Kidney (tissue), 14 donors: Measurements from ENCODE around the gene STAP2. TPM values are rescaled to one million over a fixed set of nuclear protein-coding genes. Genes with fewer than 3 reads are reported as not detected.

ENCODE experiments used
- DNase-seq, 5 donors: peaks; one replicate each; pipeline ENCODE4 v3.0.0-alpha.2; 2013 to 2020
- FAIRE-seq: peaks from 2 replicates; lab custom pipeline; 2012; peaks lifted over from hg19 to GRCh38; lab: Jason Lieb, UNC
- H3K27ac ChIP-seq, 2 donors: one replicate each; pipeline ENCODE4 v1.7.0; 2013; ENCODE audit warnings: low read depth in 2 of 2, low read length in 2 of 2, inconsistent platforms in 1 of 2
- H3K27me3 ChIP-seq: one replicate; pipeline ENCODE4 v1.7.1; 2013; ENCODE audit warnings: low read length, inconsistent platforms; ENCODE audit not compliant: control insufficient read depth, insufficient read depth
- H3K36me3 ChIP-seq, 3 donors: one replicate each; pipeline versions ENCODE4 v1.7.0 to v1.7.1; 2013; ENCODE audit warnings: low read length in 3 of 3, control low read depth in 1 of 3, inconsistent platforms in 1 of 3; ENCODE audit not compliant: insufficient read depth in 3 of 3, control insufficient read depth in 2 of 3
- H3K4me1 ChIP-seq, 3 donors: one replicate each; pipeline versions ENCODE4 v1.7.0 to v1.7.1; 2013; ENCODE audit warnings: low read length in 3 of 3, inconsistent platforms in 1 of 3, low read depth in 1 of 3; ENCODE audit not compliant: control insufficient read depth in 2 of 3, insufficient read depth in 2 of 3
- H3K4me3 ChIP-seq, 3 donors: one replicate each; pipeline versions ENCODE4 v1.7.0 to v1.8.1; 2013; ENCODE audit warnings: low read length in 3 of 3, control low read depth in 1 of 3, inconsistent platforms in 1 of 3
- H3K9ac ChIP-seq, 3 donors: one replicate each; pipeline versions ENCODE4 v1.7.0 to v1.7.1; 2013; ENCODE audit warnings: low read length in 3 of 3, control low read depth in 1 of 3, inconsistent platforms in 1 of 3
- H3K9me3 ChIP-seq, 3 donors: one replicate each; pipeline versions ENCODE4 v1.7.0 to v1.7.1; 2013; ENCODE audit warnings: low read length in 3 of 3, control low read depth in 1 of 3, inconsistent platforms in 1 of 3; ENCODE audit not compliant: control insufficient read depth in 2 of 3, insufficient read depth in 1 of 3
- intact Hi-C: fragments of 100-400 bp; cut with DNase I; formaldehyde crosslinking; loops from one replicate; pipeline ENCODE4 v1.11.1; 2022
- polyA plus RNA-seq: library from polyadenylated mRNA; stranded (reverse); fragments of 350-450 nt; fragmentation: Illumina TruSeq; extraction: RNeasy Lipid Tissue Mini Kit (QIAGEN cat#74804); gene quantifications from one replicate; pipeline ENCODE4 v1.2.3, GENCODE V29; 2014; ENCODE audit warnings: low read depth, low replicate concordance; ENCODE audit not compliant: insufficient read depth
- total RNA-seq: library from RNA; stranded (reverse); fragmentation: NEBNext Ultra II Directional; extraction: Animal tissue kit (Norgen Biotek cat#: 25700); gene quantifications from one replicate; pipeline ENCODE4 v1.2.1, GENCODE V29; 2021
- TF ChIP-seq, protein P1 (sequence below): IDR thresholded peaks from 3 replicates; pipeline ENCODE4 v1.5.1; 2012; ENCODE audit warnings: mild to moderate bottlenecking, moderate library complexity, borderline replicate concordance; ENCODE audit not compliant: insufficient read depth; ENCODE audit errors: extremely low read depth
- donor health status: control.
- donor health status: control.
- donor health status: control.
- donor health status: control.
- donor health status: control.
- donor health status: DM: yes; HTN: yes; CAD: no.
- donor health status: Normal renal cell carcinoma (clear cell type).

STAP2 gene
- total and polyA plus RNA-seq, 2 donors from 2014 or later = 32.3 to 61.5 TPM

DNA sequence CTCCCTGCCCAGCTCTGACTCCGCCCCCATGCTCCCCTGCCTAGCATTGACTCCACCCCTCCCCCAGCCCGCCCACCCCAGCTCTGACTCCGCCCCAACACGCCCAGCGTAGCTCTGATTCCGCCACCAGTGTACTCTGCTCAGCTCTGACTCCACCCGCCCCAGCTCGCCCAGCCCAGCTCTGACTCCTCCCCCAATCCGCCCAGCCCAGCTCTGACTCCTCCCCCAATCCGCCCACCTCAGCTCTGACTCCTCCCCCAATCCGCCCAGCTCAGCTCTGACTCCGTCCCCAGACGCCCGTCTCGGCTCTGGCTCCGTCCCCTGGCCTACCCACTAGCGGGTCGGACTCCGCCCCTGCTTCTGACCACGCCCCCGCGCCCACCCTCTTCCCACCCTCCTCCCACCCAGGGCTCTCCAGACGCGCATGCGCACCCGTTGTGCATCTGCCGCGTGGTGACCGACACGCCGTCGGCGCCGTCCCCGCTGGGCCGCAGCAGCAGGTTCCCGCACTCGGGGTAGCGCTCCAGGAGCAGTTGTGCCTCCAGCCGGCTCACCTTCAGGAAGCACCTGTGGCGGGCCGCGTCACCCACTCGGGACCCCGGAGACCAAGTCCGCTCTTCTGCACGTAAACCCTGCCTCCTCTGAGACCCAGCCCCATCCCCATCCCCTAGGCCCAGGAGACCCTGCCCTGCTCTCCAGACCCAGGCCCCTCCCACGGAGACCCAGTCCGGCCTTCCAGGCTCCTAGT, 10.2 kb downstream of the STAP2 start:
- FAIRE-seq = no peak
- Histone ChIP-seq H3K36me3 (no peaks in the 10 kb centered on the region), H3K9me3 (no peaks in the 10 kb centered on the region), H3K4me3 (peak overlapping the region; percentile 32 to 58 (median 48)), H3K4me1 (peaks cover 0 to 7% (median 0%) of the 10 kb centered on the region in 3 donors), H3K9ac (peak overlapping the region in 1 of 3 donors; percentile 22), H3K27me3 (no peaks in the 10 kb centered on the region), H3K27ac (no peak overlapping the region)
- peak; percentile 97 to 100 (median 98) for DNase-seq
- intact Hi-C loops = no loop called here
- TF ChIP-seq, protein P1, sequence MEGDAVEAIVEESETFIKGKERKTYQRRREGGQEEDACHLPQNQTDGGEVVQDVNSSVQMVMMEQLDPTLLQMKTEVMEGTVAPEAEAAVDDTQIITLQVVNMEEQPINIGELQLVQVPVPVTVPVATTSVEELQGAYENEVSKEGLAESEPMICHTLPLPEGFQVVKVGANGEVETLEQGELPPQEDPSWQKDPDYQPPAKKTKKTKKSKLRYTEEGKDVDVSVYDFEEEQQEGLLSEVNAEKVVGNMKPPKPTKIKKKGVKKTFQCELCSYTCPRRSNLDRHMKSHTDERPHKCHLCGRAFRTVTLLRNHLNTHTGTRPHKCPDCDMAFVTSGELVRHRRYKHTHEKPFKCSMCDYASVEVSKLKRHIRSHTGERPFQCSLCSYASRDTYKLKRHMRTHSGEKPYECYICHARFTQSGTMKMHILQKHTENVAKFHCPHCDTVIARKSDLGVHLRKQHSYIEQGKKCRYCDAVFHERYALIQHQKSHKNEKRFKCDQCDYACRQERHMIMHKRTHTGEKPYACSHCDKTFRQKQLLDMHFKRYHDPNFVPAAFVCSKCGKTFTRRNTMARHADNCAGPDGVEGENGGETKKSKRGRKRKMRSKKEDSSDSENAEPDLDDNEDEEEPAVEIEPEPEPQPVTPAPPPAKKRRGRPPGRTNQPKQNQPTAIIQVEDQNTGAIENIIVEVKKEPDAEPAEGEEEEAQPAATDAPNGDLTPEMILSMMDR = no peak

DNA sequence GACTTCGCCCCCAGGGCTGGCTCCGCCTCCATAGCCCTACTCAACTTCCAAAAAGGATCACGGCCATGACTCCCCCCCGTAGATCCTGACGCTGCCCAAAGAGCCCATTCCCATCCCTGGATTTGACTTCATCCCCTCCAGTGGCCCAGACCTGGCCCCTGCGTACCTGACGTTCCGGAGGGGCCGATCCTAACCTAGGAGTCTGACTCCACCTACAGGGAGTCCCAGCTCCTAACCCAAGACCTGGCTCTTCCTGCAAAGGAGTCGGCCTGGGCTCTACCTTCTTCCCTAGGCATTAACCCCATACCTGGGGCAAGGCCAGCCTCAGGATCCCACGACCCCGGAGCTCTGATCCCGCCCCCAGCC, 10.8 kb downstream of the STAP2 start:
- Histone ChIP-seq H3K4me3 (peak overlapping the region in 2 of 3 donors; percentile 30 to 32), H3K36me3 (no peaks in the 10 kb centered on the region), H3K9me3 (no peaks in the 10 kb centered on the region), H3K27me3 (no peaks in the 10 kb centered on the region), H3K27ac (no peak overlapping the region), H3K4me1 (peaks cover 0 to 9% (median 0%) of the 10 kb centered on the region in 3 donors), H3K9ac (no peak overlapping the region)
- FAIRE-seq = no peak
- DNase-seq = no peak
- intact Hi-C loops = no loop called here
- TF ChIP-seq, protein P1 = no peak

DNA sequence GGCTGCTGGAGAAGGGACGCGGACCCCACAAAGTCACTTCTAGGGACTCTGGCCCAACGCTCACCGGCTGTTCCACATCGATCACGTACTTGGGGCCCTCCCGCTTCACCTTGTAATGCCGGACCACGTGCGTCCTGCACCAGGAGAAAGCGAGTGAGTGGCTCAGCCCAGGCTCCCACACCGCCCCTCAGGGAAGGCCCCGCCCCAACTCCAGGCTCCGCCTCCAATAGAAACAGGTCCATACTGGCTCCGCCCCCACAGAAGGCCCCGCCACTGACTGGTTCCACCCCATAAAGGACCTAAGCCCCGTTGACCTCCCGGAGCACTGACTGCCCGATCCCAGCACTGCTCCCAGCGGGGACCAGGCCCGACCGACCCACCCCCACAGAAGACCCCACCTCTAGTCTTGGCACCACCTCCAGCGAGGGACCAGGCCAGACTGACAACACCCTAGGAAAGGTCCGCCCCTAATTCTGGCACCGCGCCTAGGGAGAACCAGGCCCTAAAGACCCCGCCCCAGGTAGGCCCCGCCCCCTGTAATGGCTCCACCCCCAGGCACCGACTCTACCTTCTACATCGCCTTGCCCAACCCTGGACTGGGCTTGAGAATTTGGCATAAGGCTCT, 11.3 kb downstream of the STAP2 start:
- no peak overlapping the region for H3K4me3 ChIP-seq
- no peaks in the 10 kb centered on the region for H3K9me3 ChIP-seq
- intact Hi-C loops = no loop called here
- no peak overlapping the region for H3K9ac ChIP-seq
- H3K27ac ChIP-seq = no peak overlapping the region
- no peaks in the 10 kb centered on the region for H3K27me3 ChIP-seq
- peaks cover 0 to 10% (median 0%) of the 10 kb centered on the region in 3 donors for H3K4me1 ChIP-seq
- FAIRE-seq = no peak
- peak; percentile 83 to 96 (median 88) for DNase-seq
- H3K36me3 ChIP-seq = no peaks in the 10 kb centered on the region
- TF ChIP-seq, protein P1 = no peak
